Umbilical cord (tissue), 2 donors: Measurements from ENCODE around the gene CFAP410. TPM values are rescaled to one million over a fixed set of nuclear protein-coding genes. Genes with fewer than 3 reads are reported as not detected.
"Not testable (repeated sequence)": the region's sequence is repeated elsewhere in the genome, so short reads cannot be mapped to it uniquely, and the experiment has no call there.

Experiments
- DNase-seq: peaks from one replicate; pipeline ENCODE4 v3.0.0-alpha.2; 2015; ENCODE audit warnings: low spot score
- total RNA-seq: library from RNA; depleted of rRNA; stranded (reverse); fragments of >200 nt; gene quantifications from one replicate; pipeline ENCODE4 v1.2.3, GENCODE V29; 2014; ENCODE audit warnings: low replicate concordance; ENCODE audit not compliant: insufficient read depth

The CFAP410 gene
- total RNA-seq, 1 donor from 2014 or later = 14.4 TPM

GRCh38 chr21:44370027-44370735 is 31.0 kb upstream of the CFAP410 start:
- no peak for DNase-seq

- DNase-seq = no peak
Observed at GRCh38 chr21:44368711-44369446, 29.7 kb upstream of the CFAP410 start.

GRCh38 chr21:44366586-44367211 is 27.5 kb upstream of the CFAP410 start:
- no peak for DNase-seq

DNA sequence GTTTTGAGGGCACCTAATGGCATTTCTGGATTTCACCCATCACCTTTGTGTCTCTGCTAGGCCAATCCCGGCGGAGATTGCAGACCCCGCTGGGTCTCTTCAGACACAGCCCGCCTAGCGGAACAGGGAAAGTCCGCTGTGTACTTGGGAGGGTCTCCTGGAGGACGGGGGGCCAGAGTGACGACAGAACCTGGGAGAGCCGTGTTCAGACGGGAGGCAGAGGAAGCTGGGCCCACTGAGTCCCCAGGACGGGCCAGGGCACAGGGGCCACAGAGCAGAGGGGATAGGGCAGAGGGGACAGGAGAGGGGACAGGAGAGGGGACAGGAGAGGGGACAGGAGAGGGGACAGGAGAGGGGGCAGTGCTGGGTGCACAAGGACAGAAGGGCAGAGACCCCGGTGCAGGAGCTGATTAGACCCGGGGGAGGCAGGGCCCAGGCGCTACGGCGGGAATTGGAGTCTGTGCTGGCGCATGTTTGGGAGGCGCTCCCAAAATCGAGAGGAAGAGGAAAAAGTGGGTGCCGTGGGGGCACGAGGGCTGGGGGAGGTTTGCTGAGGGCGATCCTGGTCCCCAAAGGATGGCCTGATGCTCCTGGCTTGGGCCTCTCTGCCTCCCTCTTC is 26.9 kb upstream of the CFAP410 start:
- no peak for DNase-seq

DNA sequence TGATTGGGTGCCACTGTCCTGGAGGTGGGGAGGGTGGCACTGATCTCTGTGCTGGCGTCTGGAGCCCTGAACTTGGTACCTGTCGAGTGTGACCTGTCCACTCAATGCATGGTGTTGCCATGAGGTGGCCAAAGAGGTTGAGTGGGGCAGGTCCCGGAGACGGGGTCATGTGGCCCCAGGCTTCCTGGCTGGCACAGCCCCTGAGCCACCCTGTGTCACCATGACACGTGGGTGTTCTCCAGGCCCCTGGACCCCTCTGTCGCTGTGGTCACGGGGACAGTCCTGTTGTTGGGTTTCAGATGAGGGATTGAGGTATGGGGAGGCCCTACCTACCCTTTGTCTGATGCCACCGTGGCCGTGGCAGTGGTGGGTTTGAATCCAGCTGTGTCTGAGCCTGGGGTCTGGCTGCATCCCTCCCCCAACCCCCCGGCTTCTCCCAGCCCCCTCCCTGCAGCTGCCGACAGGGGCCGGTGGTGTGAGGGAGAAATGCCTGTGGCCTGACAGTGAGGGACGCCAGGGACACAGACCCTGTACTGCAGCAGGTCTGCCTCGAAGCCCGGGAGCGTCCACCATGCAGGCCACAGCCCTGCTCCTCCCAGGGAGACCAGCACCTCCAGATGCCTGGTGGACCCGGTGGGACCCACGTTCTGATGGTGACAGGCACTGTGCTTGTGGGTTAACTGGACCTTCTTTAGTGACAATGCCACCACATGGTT is 26.2 kb upstream of the CFAP410 start:
- no peak for DNase-seq

DNA sequence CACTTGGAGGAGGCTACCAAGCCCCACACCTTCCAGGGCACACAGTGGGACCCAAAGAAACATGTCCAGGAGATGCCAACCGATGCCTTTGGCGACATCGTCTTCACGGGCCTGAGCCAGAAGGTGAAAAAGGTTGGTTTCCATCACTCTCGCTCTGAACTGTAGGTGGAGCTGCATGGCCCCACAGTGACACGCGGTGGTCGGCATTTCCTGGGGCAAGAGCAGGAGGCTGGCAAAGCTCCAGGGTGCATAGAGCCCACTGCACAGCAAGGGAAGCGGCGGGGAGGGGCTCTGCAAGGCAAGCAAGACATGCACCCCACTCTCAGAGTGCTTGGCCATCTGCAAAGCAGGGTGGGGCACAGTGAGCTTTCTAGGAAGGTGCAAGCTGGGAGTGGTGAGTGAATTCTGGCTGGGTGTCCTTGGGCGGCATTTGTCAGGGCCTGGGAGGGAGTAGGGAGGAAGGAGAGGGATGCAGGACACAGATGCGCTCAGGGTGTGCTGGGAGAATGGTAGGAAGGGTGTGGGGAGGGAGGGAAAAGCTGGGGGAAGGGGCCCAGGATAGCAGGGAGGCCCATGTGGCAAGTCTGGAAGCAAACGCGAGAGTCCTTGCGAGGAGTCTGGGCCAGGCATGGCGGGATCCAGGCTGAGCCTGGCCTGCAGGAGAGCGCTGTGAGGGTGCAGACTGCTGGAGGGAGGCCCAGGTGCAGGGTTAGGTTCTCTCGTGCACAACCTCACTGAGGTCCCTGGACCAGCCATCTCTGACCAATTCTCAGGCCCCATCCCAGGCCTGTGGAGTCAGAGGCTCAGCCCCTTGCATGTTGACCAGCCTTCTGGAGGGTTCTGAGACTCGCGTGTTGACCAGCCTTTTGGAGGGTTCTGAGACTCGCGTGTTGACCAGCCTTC is 25.2 kb upstream of the CFAP410 start:
- DNase-seq = no peak

GRCh38 chr21:44363278-44363677 is 24.1 kb upstream of the CFAP410 start:
- no peak for DNase-seq

- not testable (repeated sequence) for DNase-seq
Observed at GRCh38 chr21:44361903-44362302, 22.7 kb upstream of the CFAP410 start.

GRCh38 chr21:44360159-44360558 is 21.0 kb upstream of the CFAP410 start:
- DNase-seq = no peak

DNA sequence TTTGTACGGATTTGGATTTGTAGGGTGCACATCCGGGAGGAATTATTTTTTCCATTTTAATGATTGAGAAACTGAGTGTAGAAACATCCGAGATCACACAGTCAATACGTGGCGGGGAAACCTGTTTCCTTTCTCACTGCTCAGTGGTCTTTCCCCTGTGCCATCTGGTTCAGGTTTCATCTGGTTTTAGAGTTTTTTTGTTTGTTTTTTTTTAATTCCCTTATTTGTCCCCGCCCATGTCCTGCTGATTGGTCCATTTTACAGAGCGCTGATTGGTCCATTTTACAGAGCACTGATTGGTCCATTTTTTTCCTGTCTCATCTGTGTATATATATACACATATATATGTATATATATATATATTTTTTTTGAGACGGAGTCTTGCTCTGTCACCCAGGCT is 20.2 kb upstream of the CFAP410 start:
- no peak for DNase-seq

GRCh38 chr21:44357064-44357837 is 18.1 kb upstream of the CFAP410 start:
- DNase-seq = no peak

- no peak for DNase-seq
Observed at GRCh38 chr21:44356636-44357035, 17.4 kb upstream of the CFAP410 start.

GRCh38 chr21:44356160-44356559 is 17.0 kb upstream of the CFAP410 start:
- DNase-seq = no peak

DNA sequence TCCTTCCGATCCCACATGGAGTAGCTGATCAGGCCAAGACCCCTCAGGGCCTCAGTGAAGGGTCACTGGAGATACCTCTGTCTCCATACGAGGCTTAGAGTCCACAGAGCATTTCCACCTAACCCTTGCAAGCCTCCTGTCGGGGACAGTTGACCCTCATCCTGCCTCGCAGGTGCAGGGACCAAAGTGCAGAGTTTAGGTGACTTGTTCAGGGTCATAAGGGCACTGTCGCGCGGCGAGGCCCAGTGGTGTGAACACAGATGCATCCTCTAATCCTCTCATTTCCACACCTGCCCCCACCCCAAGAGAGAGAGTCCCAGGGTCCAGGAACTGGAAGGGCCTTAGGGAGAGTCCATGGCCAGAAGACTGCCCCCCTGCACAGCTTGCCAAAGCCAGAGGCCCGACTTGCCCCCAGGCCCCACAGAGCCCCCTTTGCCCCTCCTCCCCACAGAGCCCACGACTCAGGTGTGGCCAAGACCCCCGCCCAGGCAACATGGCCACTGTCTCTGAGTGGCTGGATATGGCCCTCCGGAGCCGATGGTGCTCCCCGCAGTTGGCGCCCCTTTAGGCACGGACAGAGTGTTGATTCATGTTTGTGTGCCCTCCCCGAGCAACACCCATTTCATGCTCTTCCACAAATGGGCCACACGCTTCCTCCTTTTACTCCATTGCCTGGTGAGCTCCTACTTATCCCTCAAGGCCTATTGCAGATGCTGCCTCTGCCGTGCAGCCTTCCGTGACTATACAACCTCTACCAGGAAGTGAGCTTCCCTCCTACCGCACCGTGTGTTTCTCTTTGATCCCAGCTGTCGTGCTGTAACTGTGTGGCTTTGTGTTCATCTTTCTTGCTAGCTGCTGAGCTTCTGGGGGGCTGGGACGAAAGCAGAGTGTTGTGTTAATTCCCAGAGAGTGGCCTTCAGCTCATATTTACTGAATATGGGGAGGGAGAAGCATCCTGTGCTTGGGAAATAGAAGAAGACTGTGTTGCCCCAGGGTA is 15.9 kb upstream of the CFAP410 start:
- DNase-seq = no peak

- no peak for DNase-seq
Observed at GRCh38 chr21:44354001-44354405, 14.8 kb upstream of the CFAP410 start.

DNA sequence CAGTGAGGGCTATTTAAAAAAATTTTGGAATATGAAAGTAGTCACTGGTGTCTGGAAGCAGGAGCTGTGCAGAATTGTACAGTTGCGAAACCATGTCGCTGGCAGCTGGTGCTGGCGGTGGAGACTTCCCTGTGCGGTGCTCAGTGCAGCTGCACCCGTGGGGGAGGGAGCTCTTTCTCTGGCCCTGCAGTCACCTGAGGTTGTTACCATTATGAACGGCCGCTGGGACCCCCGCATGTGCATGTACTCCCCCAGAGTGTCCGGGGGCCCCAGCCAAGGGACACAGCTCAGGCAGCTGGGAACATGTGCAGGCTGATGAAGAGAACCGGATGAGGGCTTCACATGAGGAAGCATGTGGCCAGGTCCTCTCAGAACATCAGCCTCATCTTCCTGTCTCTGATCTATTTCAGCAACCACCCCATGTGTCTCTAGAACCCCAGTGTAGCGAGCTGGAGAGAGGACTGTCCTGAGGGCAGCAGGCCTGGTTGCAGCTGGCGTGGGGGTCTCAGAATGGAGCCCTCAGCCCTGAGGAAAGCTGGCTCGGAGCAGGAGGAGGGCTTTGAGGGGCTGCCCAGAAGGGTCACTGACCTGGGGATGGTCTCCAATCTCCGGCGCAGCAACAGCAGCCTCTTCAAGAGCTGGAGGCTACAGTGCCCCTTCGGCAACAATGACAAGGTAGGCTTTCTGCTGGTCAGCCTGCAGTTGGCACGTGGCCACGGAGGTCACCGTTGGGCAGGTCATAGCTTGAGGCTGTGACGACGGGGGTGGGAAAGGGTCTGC is 14.2 kb upstream of the CFAP410 start, which contains the start of gene TRPM2:
TRPM2 (plus strand) TSS at position 431 of the 780 bp plus-strand sequence; CDS start at position 511, 80 bp downstream.
- DNase-seq = peak; percentile 43

- DNase-seq = no peak
Observed at GRCh38 chr21:44352253-44352860, 13.2 kb upstream of the CFAP410 start.
